ENCODE data around the gene FMN2. TPM values are rescaled to one million over a fixed set of nuclear protein-coding genes. Genes with fewer than 3 reads are reported as not detected.
"Not testable (repeated sequence)": the region's sequence is repeated elsewhere in the genome, so short reads cannot be mapped to it uniquely, and the experiment has no call there.

Gene FMN2
- total and polyA plus RNA-seq, 3 experiments from 2014 or later = not detected

GRCh38 chr1:240173836-240174235 lies 82.2 kb downstream of the FMN2 start:
- H3K4me3 ChIP-seq (ENCODE audit: low read length) = no peak overlapping the region
- no peaks in the 10 kb centered on the region for H3K36me3 Mint-ChIP-seq
- H3K27me3 Mint-ChIP-seq = no peaks in the 10 kb centered on the region
- CTCF ChIA-PET = no interaction called here
- H3K9me3 Mint-ChIP-seq = peaks cover 0 to 3% (median 2%) of the 10 kb centered on the region in 5 donors
- H3K27ac ChIP-seq (ENCODE audit: low read depth, low read length) = no peak overlapping the region
- H3K9me3 ChIP-seq (ENCODE audit: low read length) = no peaks in the 10 kb centered on the region
- DNase-seq = no peak
- H3K36me3 ChIP-seq (ENCODE audit: insufficient read depth, low read length) = no peaks in the 10 kb centered on the region
- no peaks in the 10 kb centered on the region for H3K4me1 Mint-ChIP-seq
- no peak overlapping the region for H3K27ac Mint-ChIP-seq
- POLR2A ChIA-PET = no interaction called here
- H3K27me3 ChIP-seq (ENCODE audit: insufficient read depth, low read length, poor library complexity, severe bottlenecking) = no peaks in the 10 kb centered on the region
- H3K4me3 Mint-ChIP-seq = no peak overlapping the region
- H3K4me1 ChIP-seq (ENCODE audit: insufficient read depth, low read length) = no peaks in the 10 kb centered on the region

DNA sequence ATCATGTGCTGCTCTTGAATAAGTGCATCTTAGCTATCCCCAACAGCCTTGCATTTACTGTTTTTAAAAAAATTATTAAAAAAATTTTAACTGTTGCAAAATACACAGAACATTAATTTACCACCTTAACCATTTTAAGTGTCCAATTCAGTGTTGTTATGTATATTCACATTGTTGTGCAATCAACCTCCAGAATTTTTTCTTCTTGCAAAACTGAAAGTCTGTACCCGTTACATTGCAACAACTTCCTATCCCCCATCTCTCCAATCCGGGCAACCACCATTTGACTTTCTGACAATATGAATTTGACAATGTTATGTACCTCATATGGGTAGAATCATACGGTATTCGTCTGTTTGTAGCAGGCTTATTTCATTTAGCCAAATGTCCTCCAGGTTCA lies 83.1 kb downstream of the FMN2 start:
- H3K9me3 ChIP-seq (ENCODE audit: low read length) = no peaks in the 10 kb centered on the region
- peaks cover 0 to 3% (median 0%) of the 10 kb centered on the region in 5 donors for H3K9me3 Mint-ChIP-seq
- H3K4me1 ChIP-seq (ENCODE audit: insufficient read depth, low read length) = no peaks in the 10 kb centered on the region
- no peaks in the 10 kb centered on the region for H3K27me3 Mint-ChIP-seq
- no peak overlapping the region for H3K27ac Mint-ChIP-seq
- no peak for DNase-seq
- H3K4me3 ChIP-seq (ENCODE audit: low read length) = no peak overlapping the region
- no peaks in the 10 kb centered on the region for H3K4me1 Mint-ChIP-seq
- POLR2A ChIA-PET = no interaction called here
- H3K36me3 ChIP-seq (ENCODE audit: insufficient read depth, low read length) = no peaks in the 10 kb centered on the region
- no peaks in the 10 kb centered on the region for H3K36me3 Mint-ChIP-seq
- no peak overlapping the region for H3K27ac ChIP-seq (ENCODE audit: low read depth, low read length)
- no peaks in the 10 kb centered on the region for H3K27me3 ChIP-seq (ENCODE audit: insufficient read depth, low read length, poor library complexity, severe bottlenecking)
- no peak overlapping the region for H3K4me3 Mint-ChIP-seq
- CTCF ChIA-PET = no interaction called here

- no peak overlapping the region for H3K4me3 ChIP-seq (ENCODE audit: low read length)
- Mint-ChIP-seq H3K27me3 (no peaks in the 10 kb centered on the region), H3K4me1 (no peaks in the 10 kb centered on the region), H3K36me3 (no peaks in the 10 kb centered on the region), H3K4me3 (no peak overlapping the region), H3K27ac (no peak overlapping the region), H3K9me3 (peaks cover 0 to 9% (median 0%) of the 10 kb centered on the region in 5 donors)
- H3K36me3 ChIP-seq (ENCODE audit: insufficient read depth, low read length) = no peaks in the 10 kb centered on the region
- CTCF ChIA-PET = interaction anchor here (0.9 kb wide), 1 partner anchor 18 kb away, joined by 3 read pairs; no protein-coding TSS in a partner anchor
- no peaks in the 10 kb centered on the region for H3K9me3 ChIP-seq (ENCODE audit: low read length)
- no peak overlapping the region for H3K27ac ChIP-seq (ENCODE audit: low read depth, low read length)
- no peak for DNase-seq
- H3K27me3 ChIP-seq (ENCODE audit: insufficient read depth, low read length, poor library complexity, severe bottlenecking) = no peaks in the 10 kb centered on the region
- POLR2A ChIA-PET = no interaction called here
- no peaks in the 10 kb centered on the region for H3K4me1 ChIP-seq (ENCODE audit: insufficient read depth, low read length)
Observed at GRCh38 chr1:240178366-240178765, 86.7 kb downstream of the FMN2 start.

DNA sequence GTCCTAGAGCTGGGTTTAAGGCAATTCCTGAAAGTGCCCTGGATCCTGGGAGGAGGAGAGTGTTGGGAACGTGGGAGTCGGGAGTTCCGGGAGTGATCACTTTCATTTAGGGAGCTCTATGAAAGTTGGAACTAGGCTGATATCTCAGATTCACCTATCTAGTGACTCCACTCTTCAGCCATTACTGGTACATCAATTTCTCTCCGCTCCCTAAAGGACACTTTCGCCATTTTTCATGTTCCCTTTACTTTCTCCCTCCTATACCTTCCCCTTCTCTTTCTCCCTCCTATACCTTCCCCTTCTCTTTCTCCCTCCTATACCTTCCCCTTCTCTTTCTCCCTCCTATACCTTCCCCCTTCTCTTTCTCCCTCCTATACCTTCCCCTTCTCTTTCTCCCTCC lies 93.0 kb downstream of the FMN2 start:
- POLR2A ChIA-PET; H3K4me1 Mint-ChIP-seq; H3K36me3 Mint-ChIP-seq; H3K36me3 ChIP-seq (ENCODE audit: insufficient read depth, low read length); DNase-seq; H3K27me3 Mint-ChIP-seq; H3K27ac ChIP-seq (ENCODE audit: low read depth, low read length); H3K27me3 ChIP-seq (ENCODE audit: insufficient read depth, low read length, poor library complexity, severe bottlenecking); H3K9me3 ChIP-seq (ENCODE audit: low read length); H3K9me3 Mint-ChIP-seq; H3K4me1 ChIP-seq (ENCODE audit: insufficient read depth, low read length); H3K4me3 Mint-ChIP-seq; H3K27ac Mint-ChIP-seq; H3K4me3 ChIP-seq (ENCODE audit: low read length); CTCF ChIA-PET: not testable (repeated sequence)

GRCh38 chr1:240188139-240188538 lies 96.5 kb downstream of the FMN2 start:
- POLR2A ChIA-PET = no interaction called here
- CTCF ChIA-PET = no interaction called here

GRCh38 chr1:240189386-240189989 lies 97.8 kb downstream of the FMN2 start:
- H3K27ac Mint-ChIP-seq = no peak overlapping the region
- Histone ChIP-seq H3K9me3 (ENCODE audit: low read length) (no peaks in the 10 kb centered on the region), H3K36me3 (ENCODE audit: insufficient read depth, low read length) (no peaks in the 10 kb centered on the region), H3K27ac (ENCODE audit: low read depth, low read length) (no peak overlapping the region), H3K27me3 (ENCODE audit: insufficient read depth, low read length, poor library complexity, severe bottlenecking) (no peaks in the 10 kb centered on the region), H3K4me3 (ENCODE audit: low read length) (no peak overlapping the region), H3K4me1 (ENCODE audit: insufficient read depth, low read length) (no peaks in the 10 kb centered on the region)
- H3K36me3 Mint-ChIP-seq = peaks cover 0 to 4% (median 0%) of the 10 kb centered on the region in 3 donors
- H3K9me3 Mint-ChIP-seq = peaks cover 0 to 5% (median 0%) of the 10 kb centered on the region in 5 donors
- H3K4me1 Mint-ChIP-seq = peaks cover 0 to 4% (median 3%) of the 10 kb centered on the region in 3 donors
- H3K27me3 Mint-ChIP-seq = peaks cover 0 to 7% of the 10 kb centered on the region in 2 donors
- H3K4me3 Mint-ChIP-seq = no peak overlapping the region
- ChIA-PET CTCF (no interaction called here), POLR2A (no interaction called here)
- peak in 1 of 5 donors; percentile 5 for DNase-seq

More at GRCh38 chr1:240188139-240188538, 96.5 kb downstream of the FMN2 start:
- Histone ChIP-seq H3K9me3 (ENCODE audit: low read length) (no peaks in the 10 kb centered on the region), H3K4me1 (ENCODE audit: insufficient read depth, low read length) (no peaks in the 10 kb centered on the region), H3K36me3 (ENCODE audit: insufficient read depth, low read length) (no peaks in the 10 kb centered on the region), H3K27ac (ENCODE audit: low read depth, low read length) (no peak overlapping the region), H3K4me3 (ENCODE audit: low read length) (no peak overlapping the region), H3K27me3 (ENCODE audit: insufficient read depth, low read length, poor library complexity, severe bottlenecking) (no peaks in the 10 kb centered on the region)
- no peak overlapping the region for H3K4me3 Mint-ChIP-seq
- H3K9me3 Mint-ChIP-seq = peaks cover 0 to 5% (median 0%) of the 10 kb centered on the region in 5 donors
- no peak for DNase-seq
- H3K4me1 Mint-ChIP-seq = peaks cover 0 to 4% (median 3%) of the 10 kb centered on the region in 3 donors
- no peak overlapping the region for H3K27ac Mint-ChIP-seq
- H3K36me3 Mint-ChIP-seq = peaks cover 0 to 4% (median 0%) of the 10 kb centered on the region in 3 donors
- peaks cover 0 to 7% of the 10 kb centered on the region in 2 donors for H3K27me3 Mint-ChIP-seq

DNA sequence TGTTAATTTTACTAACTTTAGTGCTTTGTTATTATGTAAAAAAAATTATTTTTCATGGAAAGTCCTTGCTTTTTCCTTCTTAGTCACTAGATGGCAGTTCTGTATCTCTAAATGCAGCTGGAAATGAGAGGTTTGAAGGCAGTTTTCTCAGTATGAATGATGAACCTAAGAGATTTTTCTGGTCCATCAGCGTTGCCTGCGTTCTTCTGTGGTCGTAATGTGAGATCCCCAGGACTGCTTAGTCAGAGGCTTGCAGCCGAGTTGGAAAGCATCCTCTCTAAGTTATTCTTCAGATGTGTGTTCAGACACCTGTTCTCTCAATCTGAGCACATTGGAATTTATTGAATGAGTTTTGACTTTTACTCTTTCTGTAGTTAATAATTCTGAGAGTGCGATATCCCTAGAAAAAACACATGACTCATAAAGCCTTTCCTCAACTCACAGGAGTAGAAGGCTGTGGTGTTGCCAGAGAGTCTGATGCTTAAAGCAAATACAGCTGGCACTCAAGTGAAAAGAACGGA lies 99.3 kb downstream of the FMN2 start:
- no peaks in the 10 kb centered on the region for H3K9me3 ChIP-seq (ENCODE audit: low read length)
- no peak overlapping the region for H3K27ac ChIP-seq (ENCODE audit: low read depth, low read length)
- no peak overlapping the region for H3K27ac Mint-ChIP-seq
- CTCF ChIA-PET = no interaction called here
- H3K9me3 Mint-ChIP-seq = no peaks in the 10 kb centered on the region
- no peak for DNase-seq
- no peaks in the 10 kb centered on the region for H3K27me3 ChIP-seq (ENCODE audit: insufficient read depth, low read length, poor library complexity, severe bottlenecking)
- H3K36me3 ChIP-seq (ENCODE audit: insufficient read depth, low read length) = no peaks in the 10 kb centered on the region
- no peaks in the 10 kb centered on the region for H3K4me1 ChIP-seq (ENCODE audit: insufficient read depth, low read length)
- POLR2A ChIA-PET = no interaction called here
- H3K4me1 Mint-ChIP-seq = peaks cover 0 to 4% (median 3%) of the 10 kb centered on the region in 3 donors
- H3K27me3 Mint-ChIP-seq = peaks cover 0 to 6% of the 10 kb centered on the region in 2 donors
- H3K4me3 Mint-ChIP-seq = no peak overlapping the region
- no peak overlapping the region for H3K4me3 ChIP-seq (ENCODE audit: low read length)
- H3K36me3 Mint-ChIP-seq = peaks cover 0 to 4% (median 0%) of the 10 kb centered on the region in 3 donors

DNA sequence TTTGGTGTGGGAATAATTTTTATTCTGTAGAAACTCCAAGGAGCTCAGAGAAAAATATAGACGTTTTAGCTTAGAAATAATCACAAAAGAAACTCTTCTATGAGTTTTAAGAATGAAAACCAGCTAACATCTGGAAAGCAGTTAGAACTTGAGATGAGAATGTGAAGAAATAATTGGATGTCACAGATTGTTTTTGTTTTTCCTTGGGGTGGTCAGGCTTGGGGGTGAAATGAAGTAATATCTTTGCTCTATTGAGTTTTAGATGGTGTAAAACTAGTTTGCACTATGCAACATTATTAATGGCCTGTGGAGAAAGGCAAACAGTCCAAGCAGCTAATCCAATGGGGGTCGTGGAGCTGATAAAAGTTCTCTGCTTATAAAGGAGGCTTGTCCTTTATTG lies 101.2 kb downstream of the FMN2 start:
- H3K36me3 Mint-ChIP-seq = no peaks in the 10 kb centered on the region
- POLR2A ChIA-PET = no interaction called here
- H3K4me1 Mint-ChIP-seq = peaks cover 0 to 4% (median 3%) of the 10 kb centered on the region in 3 donors

More for the DNA sequence above, 101.2 kb downstream of the FMN2 start:
- Histone ChIP-seq H3K27ac (ENCODE audit: low read depth, low read length) (no peak overlapping the region), H3K36me3 (ENCODE audit: insufficient read depth, low read length) (no peaks in the 10 kb centered on the region), H3K27me3 (ENCODE audit: insufficient read depth, low read length, poor library complexity, severe bottlenecking) (no peaks in the 10 kb centered on the region), H3K9me3 (ENCODE audit: low read length) (no peaks in the 10 kb centered on the region), H3K4me3 (ENCODE audit: low read length) (no peak overlapping the region), H3K4me1 (ENCODE audit: insufficient read depth, low read length) (no peaks in the 10 kb centered on the region)
- Mint-ChIP-seq H3K9me3 (peaks cover 0 to 2% (median 0%) of the 10 kb centered on the region in 5 donors), H3K4me3 (no peak overlapping the region), H3K27ac (no peak overlapping the region), H3K27me3 (peaks cover 0 to 1% of the 10 kb centered on the region in 2 donors)
- no peak for DNase-seq
- CTCF ChIA-PET = interaction anchor here (1.0 kb wide), 1 partner anchor 12 kb away, joined by 3 read pairs; no protein-coding TSS in a partner anchor

Data from CD8-positive, alpha-beta memory T cell (primary cell).